IMR-90 (cell line): ENCODE data around the gene PTPMT1. TPM values are rescaled to one million over a fixed set of nuclear protein-coding genes. Genes with fewer than 3 reads are reported as not detected.

ENCODE experiments used
- ATAC-seq: fragments of 200-7000 bp; cut with Tn5 transposase; 2 replicates; pipeline ENCODE4 v1.9.1; 2020; ENCODE audit warnings: low read depth, mild to moderate bottlenecking, moderate library complexity
- BruUV-seq: library from RNA; stranded (reverse); fragments of 400-500 nt; replicated peaks from 2 replicates; lab custom pipeline; 2021; lab: Mats Ljungman, UMichigan
- CTCF ChIA-PET: fragments of 300-600 bp; formaldehyde crosslinking; extraction: SDS; loops from one replicate; lab custom pipeline; 2021; ENCODE audit warnings: antibody characterized with exemption; lab: Yijun Ruan, JAX
- POLR2A ChIA-PET: fragments of 300-600 bp; sonication (Branson Sonifier 250); formaldehyde crosslinking; loops from one replicate; lab custom pipeline; 2022; ENCODE audit warnings: antibody characterized with exemption; ENCODE audit not compliant: unreplicated experiment; lab: Charles Lee
- DNase-seq: peaks from one replicate; pipeline ENCODE4 v3.0.0; 2013
- H2AFZ ChIP-seq: replicated peaks from 2 replicates; pipeline ENCODE3; 2013; ENCODE audit warnings: low read length, mild to moderate bottlenecking; ENCODE audit not compliant: poor library complexity
- H2AK5ac ChIP-seq: 2 replicates; pipeline ENCODE4 v1.6.1; 2013; ENCODE audit warnings: low read depth, low read length, inconsistent platforms
- H2AK9ac ChIP-seq: replicated peaks from 2 replicates; pipeline ENCODE3; 2013; ENCODE audit warnings: mild to moderate bottlenecking, low read depth, low read length, moderate library complexity; ENCODE audit not compliant: poor library complexity
- H2BK120ac ChIP-seq: 2 replicates; pipeline ENCODE4 v1.6.1; 2013; ENCODE audit warnings: low read depth, low read length, inconsistent platforms
- H2BK15ac ChIP-seq: 3 replicates; pipeline ENCODE4 v1.6.1; 2013; ENCODE audit warnings: low read depth, low read length, inconsistent platforms
- H2BK20ac ChIP-seq: 2 replicates; pipeline ENCODE4 v1.6.1; 2013; ENCODE audit warnings: low read depth, mild to moderate bottlenecking, inconsistent platforms, low read length, moderate library complexity
- H2BK5ac ChIP-seq: 2 replicates; pipeline ENCODE4 v1.6.1; 2013; ENCODE audit warnings: mild to moderate bottlenecking, low read depth, low read length, inconsistent platforms; ENCODE audit not compliant: poor library complexity, severe bottlenecking
- H3K14ac ChIP-seq: replicated peaks from 2 replicates; pipeline ENCODE4 v1.6.1; 2013; ENCODE audit warnings: low read depth, low read length, inconsistent platforms
- H3K18ac ChIP-seq: 2 replicates; pipeline ENCODE4 v1.6.1; 2013; ENCODE audit warnings: low read depth, low read length, control low read depth
- H3K23ac ChIP-seq: 2 replicates; pipeline ENCODE4 v1.6.1; 2013; ENCODE audit warnings: low read depth, low read length, inconsistent platforms
- H3K27ac ChIP-seq: 2 replicates; pipeline ENCODE4 v1.5.1; 2013; ENCODE audit warnings: mild to moderate bottlenecking, control low read depth, low read length; ENCODE audit not compliant: insufficient read depth
- H3K27me3 ChIP-seq: 2 replicates; pipeline ENCODE4 v1.6.1; 2013; ENCODE audit warnings: low read length; ENCODE audit not compliant: control insufficient read depth, insufficient read depth
- H3K36me3 ChIP-seq: 2 replicates; pipeline ENCODE4 v1.6.1; 2013; ENCODE audit warnings: low read length, mixed read lengths; ENCODE audit not compliant: control insufficient read depth, insufficient read depth
- H3K4ac ChIP-seq: 2 replicates; pipeline ENCODE4 v1.6.1; 2013; ENCODE audit warnings: low read depth, low read length, inconsistent platforms
- H3K4me1 ChIP-seq: 2 replicates; pipeline ENCODE4 v1.6.1; 2013; ENCODE audit warnings: low read length, mixed read lengths; ENCODE audit not compliant: control insufficient read depth, insufficient read depth
- H3K4me2 ChIP-seq: 2 replicates; pipeline ENCODE4 v1.6.1; 2013; ENCODE audit warnings: low read depth, mild to moderate bottlenecking, control low read depth, low read length, moderate library complexity
- H3K4me3 ChIP-seq: 2 replicates; pipeline ENCODE4 v1.5.1; 2013; ENCODE audit warnings: low read depth, mild to moderate bottlenecking, control low read depth, low read length, moderate library complexity; ENCODE audit not compliant: insufficient read depth
- H3K56ac ChIP-seq: 2 replicates; pipeline ENCODE4 v1.6.1; 2013; ENCODE audit warnings: low read length, inconsistent platforms; ENCODE audit not compliant: insufficient read depth; ENCODE audit errors: extremely low read depth
- H3K79me1 ChIP-seq, 2 experiments: 2 replicates each; pipeline ENCODE4 v1.6.1; 2013; ENCODE audit warnings: low read length in 2 of 2, inconsistent platforms in 1 of 2, low read depth in 1 of 2
- H3K9ac ChIP-seq: 2 replicates; pipeline ENCODE4 v1.6.1; 2013; ENCODE audit warnings: low read depth, low read length, control low read depth
- H3K9me1 ChIP-seq: 2 replicates; pipeline ENCODE4 v1.6.1; 2013; ENCODE audit warnings: low read length, inconsistent platforms; ENCODE audit not compliant: insufficient read depth
- H3K9me3 ChIP-seq: 2 replicates; pipeline ENCODE4 v1.6.1; 2013; ENCODE audit warnings: low read length; ENCODE audit not compliant: control insufficient read depth, insufficient read depth
- H4K20me1 ChIP-seq: 2 replicates; pipeline ENCODE4 v1.6.1; 2013; ENCODE audit warnings: low read length, inconsistent platforms; ENCODE audit not compliant: insufficient read depth
- H4K5ac ChIP-seq: 2 replicates; pipeline ENCODE4 v1.6.1; 2013; ENCODE audit warnings: mild to moderate bottlenecking, low read depth, low read length, control low read depth
- H4K8ac ChIP-seq, 2 experiments: 2 replicates each; pipeline ENCODE4 v1.6.1; 2013; ENCODE audit warnings: low read depth in 2 of 2, low read length in 2 of 2, control low read depth in 1 of 2, inconsistent platforms in 1 of 2
- H4K91ac ChIP-seq: 2 replicates; pipeline ENCODE4 v1.6.1; 2013; ENCODE audit warnings: low read depth, low read length, inconsistent platforms; ENCODE audit not compliant: insufficient read depth
- BHLHE40 ChIP-seq: fragments of 150-350 bp; IDR thresholded peaks from 2 replicates; pipeline ENCODE4 v1.6.1; 2016; ENCODE audit warnings: mild to moderate bottlenecking, low read depth, low read length
- CEBPB ChIP-seq: IDR thresholded peaks from 2 replicates; pipeline ENCODE4 v1.6.1; 2012; ENCODE audit warnings: low read depth, low read length, improper control_type of control experiment
- CHD1 ChIP-seq: IDR thresholded peaks from 2 replicates; pipeline ENCODE4 v1.6.1; 2012; ENCODE audit warnings: low read depth, low read length, improper control_type of control experiment
- MAFK ChIP-seq: IDR thresholded peaks from 2 replicates; pipeline ENCODE4 v1.6.1; 2012; ENCODE audit warnings: low read depth, low read length, improper control_type of control experiment
- NFE2L2 ChIP-seq: fragments of 150-350 bp; IDR thresholded peaks from 2 replicates; pipeline ENCODE4 v1.6.1; 2016; ENCODE audit warnings: low read depth, mild to moderate bottlenecking, low read length
- POLR2A ChIP-seq: IDR thresholded peaks from 2 replicates; pipeline ENCODE4 v1.6.1; 2012; ENCODE audit warnings: mild to moderate bottlenecking, low read depth, low read length
- RCOR1 ChIP-seq: IDR thresholded peaks from 2 replicates; pipeline ENCODE4 v1.6.1; 2012; ENCODE audit warnings: mild to moderate bottlenecking, low read length, improper control_type of control experiment; ENCODE audit not compliant: insufficient replicate concordance
- WGBS, 2 experiments: methylation state at CpG; one replicate each; pipeline versions ENCODE4 v1.1.5 to v1.1.7; 2013; ENCODE audit warnings: missing lambda C conversion rate in 2 of 2; ENCODE audit not compliant: insufficient read length in 1 of 2; ENCODE audit errors: extremely low coverage in 2 of 2; 5-methylcytosine and 5-hydroxymethylcytosine counted together
- dilution Hi-C: fragments of 300-500 bp; cut with HindIII; formaldehyde crosslinking; loops from one replicate; pipeline ENCODE4 v1.14.3; 2018; ENCODE audit warnings: low sequenced_read_pairs; ENCODE audit not compliant: unreplicated experiment
- in situ Hi-C: fragments of 300-500 bp; cut with MboI; formaldehyde crosslinking; loops from 3 replicates; pipeline ENCODE4 v1.14.3; 2019; ENCODE audit warnings: low sequenced_read_pairs, inconsistent platforms, mixed read lengths
- intact Hi-C: fragments of 100-400 bp; cut with micrococcal nuclease; formaldehyde crosslinking; loops from 2 replicates; pipeline ENCODE4 v1.10.0; 2022
- polyA plus RNA-seq, 3 experiments: library from polyadenylated mRNA; depleted of rRNA; stranded (reverse); fragments of >200 nt; gene quantifications; 2 replicates each; pipeline ENCODE4 v1.2.3, GENCODE V29; 2012; ENCODE audit warnings: low replicate concordance in 1 of 3
- total RNA-seq: library from RNA; depleted of rRNA; stranded (reverse); fragments of >200 nt; gene quantifications from 2 replicates; pipeline ENCODE4 v1.2.3, GENCODE V29; 2012
- TF ChIP-seq, protein P1 (sequence below): conservative IDR thresholded peaks from 2 replicates; pipeline ENCODE4 v1.5.1; 2012; ENCODE audit warnings: mild to moderate bottlenecking, low read depth, low read length, improper control_type of control experiment
- TF ChIP-seq, protein P2 (sequence below): fragments of 150-350 bp; IDR thresholded peaks from 2 replicates; pipeline ENCODE4 v1.6.1; 2016; ENCODE audit warnings: low read depth, mild to moderate bottlenecking, low read length, moderate library complexity, borderline replicate concordance

PTPMT1 gene
- total and polyA plus RNA-seq, 2 of the 4 experiments (the other 2 are of a cell fraction), result 51.6 to 55.0 TPM

DNA sequence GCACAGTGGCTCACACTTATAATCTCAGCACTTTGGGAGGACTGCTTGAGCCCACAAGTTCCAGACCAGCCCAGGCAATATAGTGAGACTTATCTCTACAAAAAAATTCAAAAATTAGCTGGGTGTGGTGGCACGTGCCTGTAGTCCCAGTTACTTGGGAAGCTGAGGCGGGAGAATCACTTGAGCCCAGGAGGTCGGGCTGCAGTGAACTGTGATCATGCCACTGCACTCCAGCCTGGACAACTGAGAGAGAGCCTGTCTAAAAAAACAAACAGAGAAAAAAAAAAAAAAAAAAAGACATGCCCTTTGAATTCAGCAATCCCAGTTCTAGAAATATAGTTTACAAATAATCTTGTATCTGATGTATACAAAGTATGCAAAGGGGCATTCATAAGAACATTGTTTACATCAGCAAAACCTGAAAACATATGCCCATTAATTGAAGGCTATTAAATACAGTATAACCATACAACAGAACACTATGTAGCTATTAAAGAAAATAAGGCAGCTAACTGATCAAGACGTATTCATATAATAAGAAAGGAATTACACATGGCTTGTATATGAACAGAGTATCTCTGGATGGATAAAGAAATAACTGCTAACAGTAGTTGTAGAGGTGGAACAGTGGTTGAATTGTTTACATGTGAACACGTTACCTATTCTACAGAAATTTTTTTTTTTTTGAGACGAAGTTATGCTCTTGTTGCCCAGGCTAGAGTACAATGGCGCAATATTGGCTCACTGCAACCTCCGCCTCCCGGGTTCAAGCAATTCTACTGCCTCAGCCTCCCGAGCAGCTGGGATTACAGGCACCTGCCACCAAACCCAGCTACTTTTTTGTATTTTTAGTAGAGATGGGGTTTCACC is 48.2 kb upstream of the PTPMT1 start (continued):
- no peak for TF ChIP-seq MAFK

DNA sequence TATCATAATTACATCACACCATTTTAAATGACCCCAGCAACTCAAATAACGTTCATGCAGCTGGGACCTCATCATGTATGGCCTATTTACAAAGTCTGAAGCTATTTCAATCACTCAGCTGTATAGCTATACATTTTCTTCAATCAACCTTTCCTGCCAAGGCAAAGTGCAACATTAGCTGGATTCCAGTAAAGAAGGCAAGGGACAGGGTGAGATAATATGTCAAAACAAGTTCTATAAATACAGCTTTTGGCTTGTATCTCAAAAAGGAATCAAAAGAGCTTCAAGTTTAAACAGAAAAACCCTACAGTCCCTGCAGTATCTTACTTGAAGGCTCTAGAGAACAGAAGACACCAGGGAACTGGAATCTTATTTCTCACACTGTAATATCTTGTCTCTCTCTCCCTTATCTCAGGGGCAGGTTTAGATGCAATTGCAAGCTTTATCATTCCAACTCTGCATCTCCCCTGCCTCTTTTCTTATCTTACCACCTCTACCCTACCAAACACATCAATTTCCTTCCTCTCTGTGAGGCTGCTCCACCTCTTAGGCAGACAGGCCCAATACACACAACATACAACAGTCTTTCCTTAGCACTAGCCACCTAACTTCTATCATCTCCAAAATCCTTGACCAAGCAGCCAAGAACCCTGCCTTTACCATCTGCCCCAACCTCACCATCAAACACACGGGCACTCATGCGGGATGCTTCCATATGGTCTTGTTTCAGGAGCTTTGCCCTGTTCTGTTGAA is 47.0 kb upstream of the PTPMT1 start:
- Histone ChIP-seq H3K4ac (no peak overlapping the region), H3K9me3 (no peaks in the 10 kb centered on the region), H3K4me3 (no peak overlapping the region), H3K27ac (no peak overlapping the region), H4K5ac (no peak overlapping the region), H2AK5ac (0 out of 2 replicates have a peak overlapping the region, but pooled peaks have one; percentile 10), H2BK120ac (no peak overlapping the region), H3K4me1 (peaks cover 17% of the 10 kb centered on the region), H3K23ac (peak overlapping the region; percentile 25; the same call in 1 of the 2 replicates), H3K18ac (0 out of 2 replicates have a peak overlapping the region, but pooled peaks have one; percentile 11), H4K8ac (no peak overlapping the region), H3K4me2 (peak overlapping the region; percentile 13; the same call in 1 of the 2 replicates), H3K9me1 (peaks cover 12% of the 10 kb centered on the region), H4K91ac (no peak overlapping the region), H2BK5ac (no peak overlapping the region), H3K9ac (no peak overlapping the region), H3K79me1 (peaks cover 23 to 65% of the 10 kb centered on the region in 2 experiments), H3K36me3 (no peaks in the 10 kb centered on the region; the same call in 1 of the 2 replicates), H2BK15ac (no peak overlapping the region), H2BK20ac (no peak overlapping the region), H2AK9ac (no peak overlapping the region), H4K20me1 (peaks cover 79% of the 10 kb centered on the region), H3K27me3 (no peaks in the 10 kb centered on the region), H3K14ac (no peak overlapping the region), H2AFZ (no peak overlapping the region), H3K56ac (no peak overlapping the region)
- ATAC-seq, result no peak; the same call in 1 of the 2 replicates
- intact Hi-C loops (no loop called here), dilution Hi-C loops (no loop called here), in situ Hi-C loops (no loop called here)
- ChIA-PET CTCF (interaction anchor here (0.8 to 2.1 kb wide), 3 partner anchors 23 to 34 kb away, joined by 3 to 5 read pairs (median 3); no protein-coding TSS in a partner anchor), POLR2A (no interaction called here)
- no peak for DNase-seq
- no TSS peak for BruUV-seq
- WGBS, 2 experiments, result 17% methylated on average over 1 of the region's 3 CpGs; no CpG with 5 or more reads in 1 of the 2 experiments
- TF ChIP-seq, protein P1, sequence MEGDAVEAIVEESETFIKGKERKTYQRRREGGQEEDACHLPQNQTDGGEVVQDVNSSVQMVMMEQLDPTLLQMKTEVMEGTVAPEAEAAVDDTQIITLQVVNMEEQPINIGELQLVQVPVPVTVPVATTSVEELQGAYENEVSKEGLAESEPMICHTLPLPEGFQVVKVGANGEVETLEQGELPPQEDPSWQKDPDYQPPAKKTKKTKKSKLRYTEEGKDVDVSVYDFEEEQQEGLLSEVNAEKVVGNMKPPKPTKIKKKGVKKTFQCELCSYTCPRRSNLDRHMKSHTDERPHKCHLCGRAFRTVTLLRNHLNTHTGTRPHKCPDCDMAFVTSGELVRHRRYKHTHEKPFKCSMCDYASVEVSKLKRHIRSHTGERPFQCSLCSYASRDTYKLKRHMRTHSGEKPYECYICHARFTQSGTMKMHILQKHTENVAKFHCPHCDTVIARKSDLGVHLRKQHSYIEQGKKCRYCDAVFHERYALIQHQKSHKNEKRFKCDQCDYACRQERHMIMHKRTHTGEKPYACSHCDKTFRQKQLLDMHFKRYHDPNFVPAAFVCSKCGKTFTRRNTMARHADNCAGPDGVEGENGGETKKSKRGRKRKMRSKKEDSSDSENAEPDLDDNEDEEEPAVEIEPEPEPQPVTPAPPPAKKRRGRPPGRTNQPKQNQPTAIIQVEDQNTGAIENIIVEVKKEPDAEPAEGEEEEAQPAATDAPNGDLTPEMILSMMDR, result no peak
- TF ChIP-seq, protein P2, sequence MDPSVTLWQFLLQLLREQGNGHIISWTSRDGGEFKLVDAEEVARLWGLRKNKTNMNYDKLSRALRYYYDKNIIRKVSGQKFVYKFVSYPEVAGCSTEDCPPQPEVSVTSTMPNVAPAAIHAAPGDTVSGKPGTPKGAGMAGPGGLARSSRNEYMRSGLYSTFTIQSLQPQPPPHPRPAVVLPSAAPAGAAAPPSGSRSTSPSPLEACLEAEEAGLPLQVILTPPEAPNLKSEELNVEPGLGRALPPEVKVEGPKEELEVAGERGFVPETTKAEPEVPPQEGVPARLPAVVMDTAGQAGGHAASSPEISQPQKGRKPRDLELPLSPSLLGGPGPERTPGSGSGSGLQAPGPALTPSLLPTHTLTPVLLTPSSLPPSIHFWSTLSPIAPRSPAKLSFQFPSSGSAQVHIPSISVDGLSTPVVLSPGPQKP, result no peak
- TF ChIP-seq POLR2A (no peak), CEBPB (no peak), RCOR1 (no peak), MAFK (no peak), NFE2L2 (no peak), CHD1 (no peak), BHLHE40 (no peak)
